ENCODE data around the gene SLC24A3.

Gene SLC24A3

GRCh38 chr20:19473922-19474286, 261.5 kb downstream of the SLC24A3 start:
- no peak for DNase-seq

GRCh38 chr20:19478320-19478895, 266.0 kb downstream of the SLC24A3 start:
- no peak for DNase-seq

- DNase-seq = no peak
Observed at GRCh38 chr20:19482726-19483125, 270.3 kb downstream of the SLC24A3 start.

GRCh38 chr20:19483309-19483708, 270.9 kb downstream of the SLC24A3 start:
- no peak for DNase-seq

- no peak for DNase-seq
Observed at GRCh38 chr20:19486446-19486845, 274.0 kb downstream of the SLC24A3 start.

- no peak for DNase-seq
Observed at GRCh38 chr20:19487420-19487819, 275.0 kb downstream of the SLC24A3 start.

- no peak for DNase-seq
Observed at GRCh38 chr20:19491241-19491640, 278.8 kb downstream of the SLC24A3 start.

- DNase-seq = no peak
Observed at GRCh38 chr20:19492116-19492515, 279.7 kb downstream of the SLC24A3 start.

GRCh38 chr20:19492687-19493336, 280.4 kb downstream of the SLC24A3 start:
- DNase-seq = no peak

- no peak for DNase-seq
Observed at GRCh38 chr20:19493794-19494495, 281.5 kb downstream of the SLC24A3 start.

- DNase-seq = no peak
Observed at GRCh38 chr20:19495905-19496703, 283.7 kb downstream of the SLC24A3 start.

GRCh38 chr20:19497064-19497463, 284.6 kb downstream of the SLC24A3 start:
- DNase-seq = no peak

- no peak for DNase-seq
Observed at GRCh38 chr20:19498756-19499155, 286.3 kb downstream of the SLC24A3 start.

GRCh38 chr20:19501476-19502115, 289.2 kb downstream of the SLC24A3 start:
- DNase-seq = no peak

- DNase-seq = no peak
Observed at GRCh38 chr20:19502169-19502568, 289.7 kb downstream of the SLC24A3 start.

GRCh38 chr20:19504251-19504650, 291.8 kb downstream of the SLC24A3 start:
- no peak for DNase-seq

- no peak for DNase-seq
Observed at GRCh38 chr20:19506021-19506420, 293.6 kb downstream of the SLC24A3 start.

GRCh38 chr20:19508449-19508848, 296.0 kb downstream of the SLC24A3 start:
- no peak for DNase-seq

GRCh38 chr20:19510611-19511010, 298.2 kb downstream of the SLC24A3 start:
- no peak for DNase-seq

- DNase-seq = no peak
Observed at GRCh38 chr20:19511931-19512330, 299.5 kb downstream of the SLC24A3 start.

- DNase-seq = no peak
Observed at GRCh38 chr20:19512886-19513677, 300.6 kb downstream of the SLC24A3 start.

GRCh38 chr20:19515074-19515473, 302.6 kb downstream of the SLC24A3 start:
- DNase-seq = no peak

All from NCI-H526 (cell line).